Measurements from ENCODE around the gene ETNK2.

The ETNK2 gene

GRCh38 chr1:204146309-204146708 lies 5.5 kb downstream of the ETNK2 start:
- DNase-seq (ENCODE audit: low spot score) = no peak
- TF ChIP-seq CTCF (IDR thresholded peaks at IDR 0.05; ENCODE audit: extremely low read depth, missing control alignments) = no peak

GRCh38 chr1:204145033-204145504 lies 6.8 kb downstream of the ETNK2 start:
- TF ChIP-seq CTCF (IDR thresholded peaks at IDR 0.05; ENCODE audit: extremely low read depth, missing control alignments) = no peak
- no peak for DNase-seq (ENCODE audit: low spot score)

GRCh38 chr1:204143276-204144041 lies 8.4 kb downstream of the ETNK2 start:
- no peak for DNase-seq (ENCODE audit: low spot score)
- no peak for TF ChIP-seq CTCF (IDR thresholded peaks at IDR 0.05; ENCODE audit: extremely low read depth, missing control alignments)

- TF ChIP-seq CTCF (IDR thresholded peaks at IDR 0.05; ENCODE audit: extremely low read depth, missing control alignments) = no peak
- DNase-seq (ENCODE audit: low spot score) = no peak
Measured at GRCh38 chr1:204142032-204142974, 9.5 kb downstream of the ETNK2 start.

GRCh38 chr1:204141131-204141530 lies 10.7 kb downstream of the ETNK2 start:
- no peak for DNase-seq (ENCODE audit: low spot score)
- no peak for TF ChIP-seq CTCF (IDR thresholded peaks at IDR 0.05; ENCODE audit: extremely low read depth, missing control alignments)

GRCh38 chr1:204139952-204140351 lies 11.9 kb downstream of the ETNK2 start:
- DNase-seq (ENCODE audit: low spot score) = no peak
- TF ChIP-seq CTCF (IDR thresholded peaks at IDR 0.05; ENCODE audit: extremely low read depth, missing control alignments) = no peak

- no peak for TF ChIP-seq CTCF (IDR thresholded peaks at IDR 0.05; ENCODE audit: extremely low read depth, missing control alignments)
- DNase-seq (ENCODE audit: low spot score) = no peak
Measured at GRCh38 chr1:204139088-204139487, 12.8 kb downstream of the ETNK2 start.
